Limb (tissue), 2 donors: ENCODE data around the gene KLF14.
"Not testable (repeated sequence)": the region's sequence is repeated elsewhere in the genome, so short reads cannot be mapped to it uniquely, and the experiment has no call there.

Experiments
- DNase-seq, 2 donors: peaks; one replicate each; pipeline ENCODE4 v3.0.0-alpha.2; 2016; ENCODE audit errors: extremely low spot score in 2 of 2

Gene KLF14

DNA sequence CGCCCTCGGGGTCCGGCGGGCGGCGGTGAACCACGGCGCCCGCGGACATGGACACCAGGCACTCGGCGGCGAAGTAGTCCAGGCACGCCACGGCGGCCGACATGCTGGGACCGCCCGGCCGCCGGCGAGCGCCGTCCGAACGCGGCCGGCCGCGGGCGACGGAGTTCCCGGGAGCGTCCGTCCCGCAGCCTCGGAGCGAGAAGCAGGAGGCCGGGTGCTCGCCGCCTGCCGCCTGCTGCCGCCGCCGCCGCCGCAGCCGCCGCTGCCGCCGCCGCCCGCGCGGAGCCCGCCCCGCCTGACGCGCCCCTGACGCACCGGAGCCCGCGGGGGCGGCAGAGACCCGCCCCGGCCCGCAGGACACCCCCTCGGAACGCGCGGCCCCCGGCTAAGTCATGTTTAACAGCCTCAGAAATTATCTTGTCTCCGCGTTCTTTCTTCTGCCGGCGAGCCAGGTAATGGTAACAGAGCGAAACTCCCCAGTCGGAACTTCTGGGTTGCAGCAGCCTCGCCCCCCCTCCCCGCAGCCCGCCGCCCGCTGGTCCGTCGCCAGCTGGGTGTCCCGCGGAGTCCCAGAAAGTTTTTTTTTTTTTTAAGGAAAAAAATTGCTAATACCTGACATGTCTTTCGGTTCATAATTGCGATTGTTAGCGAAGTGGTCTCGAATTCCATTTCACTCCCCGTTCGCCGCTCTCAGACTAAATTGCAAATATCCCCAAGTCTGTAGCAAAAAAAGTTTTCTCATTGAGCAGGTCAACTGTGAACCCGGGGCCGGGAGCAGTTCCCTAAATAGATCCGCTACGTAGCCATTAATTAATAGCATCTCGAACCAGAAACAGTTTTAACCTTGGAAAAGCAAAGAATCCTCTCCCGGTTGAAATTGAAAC, at the start of gene KLF14:
TSS of gene KLF14 (minus strand) at position 277 of the 884 bp plus-strand sequence. CDS start at position 103, 174 bp downstream.
- DNase-seq = peak; percentile 45 to 82

DNA sequence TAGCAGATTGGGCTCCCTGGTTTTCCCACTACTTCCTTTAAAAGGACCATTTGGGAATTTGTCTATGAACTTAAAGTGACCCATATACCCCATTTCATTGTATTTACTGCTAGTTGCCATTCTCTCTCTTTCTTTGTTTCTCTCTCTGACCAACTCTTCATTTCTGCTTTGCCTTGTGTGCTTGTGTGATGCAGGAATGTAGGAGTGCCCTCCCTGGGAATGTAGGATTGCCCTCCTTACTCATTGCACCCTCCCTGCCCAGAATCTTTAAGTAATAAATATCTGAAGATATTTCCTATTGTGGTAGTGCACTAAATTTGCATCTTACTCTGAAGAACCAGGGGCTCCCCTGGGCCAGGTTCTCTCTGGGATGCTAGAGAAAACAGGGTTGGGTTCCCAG, 47.3 kb upstream of the KLF14 start:
- no peak for DNase-seq

DNA sequence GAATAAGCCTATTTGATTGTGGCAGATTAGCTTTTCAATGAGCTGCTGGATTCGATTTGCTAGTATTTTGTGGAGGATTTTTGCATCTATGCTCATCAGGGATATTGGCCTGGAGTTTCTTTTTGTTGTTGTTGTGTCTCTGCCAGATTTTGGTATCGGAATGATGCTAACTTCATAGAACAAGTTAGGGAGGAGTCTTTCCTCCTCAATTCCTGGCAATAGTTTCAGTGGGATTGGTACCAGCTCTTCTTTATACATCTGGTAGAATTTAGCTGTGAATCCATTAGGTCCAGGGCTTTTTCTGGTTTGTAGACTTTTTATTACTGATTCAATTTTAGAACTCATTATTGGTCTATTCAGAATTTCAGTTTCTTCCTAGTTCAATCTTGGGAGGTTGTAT, 43.4 kb upstream of the KLF14 start:
- peak in 1 of 2 donors; percentile 5 for DNase-seq

DNA sequence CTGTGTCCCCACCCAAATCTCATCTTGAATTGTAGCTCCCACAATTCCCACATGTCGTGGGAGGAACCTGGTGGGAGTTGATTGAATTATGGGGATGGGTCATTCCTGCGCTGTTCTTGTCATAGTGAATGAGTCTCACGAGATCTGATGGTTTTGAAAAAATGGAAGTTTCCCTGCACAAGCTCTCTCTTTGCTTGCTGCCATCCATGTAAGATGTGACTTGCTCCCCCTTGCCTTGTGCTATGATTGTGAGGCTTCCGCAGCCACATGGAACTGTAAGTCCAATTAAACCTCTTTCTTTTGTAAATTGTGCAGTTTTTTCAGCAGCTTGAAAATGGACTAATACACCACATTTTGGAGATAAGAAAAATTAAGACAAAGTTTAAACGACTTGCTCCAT, 38.4 kb upstream of the KLF14 start:
- not testable (repeated sequence) for DNase-seq

DNA sequence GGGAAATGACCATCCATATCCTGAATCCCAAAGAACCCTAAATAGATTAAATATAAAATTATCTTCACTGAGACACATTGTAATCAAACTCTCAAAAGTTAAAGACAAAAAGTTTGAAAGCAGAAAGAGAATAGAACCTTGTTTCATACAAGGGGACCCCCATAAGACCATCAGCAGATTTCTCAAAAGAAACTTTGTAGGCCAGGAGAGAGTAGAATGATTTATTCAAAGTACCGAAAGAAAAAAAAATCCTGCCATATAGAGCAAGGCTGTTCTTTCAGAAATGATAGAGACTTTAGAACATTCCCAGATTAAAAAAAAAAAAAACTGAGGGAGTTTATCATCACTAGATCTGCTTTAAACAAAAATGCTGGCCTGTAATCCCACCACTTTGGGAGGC, 34.8 kb upstream of the KLF14 start:
- no peak for DNase-seq

DNA sequence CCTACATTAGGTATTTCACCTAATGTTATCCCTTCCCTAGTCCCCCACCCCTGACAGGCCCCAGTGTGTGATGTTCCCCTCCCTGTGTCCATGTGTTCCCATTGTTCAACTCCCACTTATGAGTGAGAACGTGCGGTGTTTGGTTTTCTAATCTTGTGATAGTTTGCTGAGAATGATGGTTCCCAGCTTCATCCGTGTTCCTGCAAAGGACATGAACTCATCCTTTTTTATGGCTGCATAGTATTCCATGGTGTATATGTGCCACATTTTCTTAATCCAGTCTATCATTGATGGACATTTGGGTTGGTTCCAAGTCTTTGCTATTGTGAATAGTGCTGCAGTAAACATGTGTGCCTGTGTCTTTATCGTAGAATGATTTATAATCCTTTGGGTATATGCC, 30.6 kb upstream of the KLF14 start:
- DNase-seq = not testable (repeated sequence)

DNA sequence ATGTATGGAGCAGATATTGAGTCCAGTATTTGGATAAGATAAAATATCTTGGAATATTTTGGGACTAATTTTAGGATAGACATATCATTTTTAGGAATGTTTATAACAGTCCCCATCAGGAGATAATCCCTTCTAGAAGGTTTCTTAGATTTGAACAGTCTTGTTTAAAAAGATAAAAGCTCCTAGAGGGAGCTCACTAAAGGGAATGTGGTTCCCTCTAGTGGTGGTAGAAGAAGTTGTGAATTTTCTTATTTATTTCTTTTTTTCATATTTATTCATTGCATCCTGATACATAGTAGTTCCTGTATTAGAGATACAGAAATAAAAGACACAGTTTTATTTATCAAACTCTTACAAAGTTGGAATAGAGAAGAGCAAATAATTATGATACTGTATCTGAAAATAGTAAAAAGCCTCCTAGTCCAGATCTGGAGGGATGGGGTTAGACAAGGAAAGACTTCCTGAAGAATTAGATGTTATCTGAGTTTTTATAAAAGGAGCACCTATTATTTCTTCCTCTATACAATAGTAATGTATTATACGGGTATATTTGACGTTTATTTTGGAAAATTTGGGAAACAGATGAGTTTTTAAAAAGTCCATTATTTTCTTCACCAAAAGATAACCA, 24.5 kb upstream of the KLF14 start:
- peak in 1 of 2 donors; percentile 83 for DNase-seq

DNA sequence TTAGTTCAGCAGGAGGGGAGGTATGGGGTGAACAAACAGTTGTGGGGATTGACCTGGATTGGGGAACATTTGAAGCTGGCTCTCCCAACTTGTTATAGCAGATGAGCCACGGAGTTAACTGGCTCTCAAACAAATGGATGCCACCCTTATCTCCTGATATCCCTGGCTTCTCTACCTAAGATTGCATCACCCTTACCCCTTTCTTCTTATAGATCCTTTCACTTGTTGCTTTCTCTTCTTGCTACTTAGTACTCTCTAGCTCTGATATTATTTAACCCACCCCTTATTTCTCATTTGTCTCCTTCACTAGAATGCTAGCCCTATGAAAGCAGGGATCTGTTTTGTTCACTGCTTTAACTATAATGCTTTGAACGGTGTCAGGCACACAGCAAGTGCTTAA, 22.3 kb upstream of the KLF14 start:
- DNase-seq = no peak

DNA sequence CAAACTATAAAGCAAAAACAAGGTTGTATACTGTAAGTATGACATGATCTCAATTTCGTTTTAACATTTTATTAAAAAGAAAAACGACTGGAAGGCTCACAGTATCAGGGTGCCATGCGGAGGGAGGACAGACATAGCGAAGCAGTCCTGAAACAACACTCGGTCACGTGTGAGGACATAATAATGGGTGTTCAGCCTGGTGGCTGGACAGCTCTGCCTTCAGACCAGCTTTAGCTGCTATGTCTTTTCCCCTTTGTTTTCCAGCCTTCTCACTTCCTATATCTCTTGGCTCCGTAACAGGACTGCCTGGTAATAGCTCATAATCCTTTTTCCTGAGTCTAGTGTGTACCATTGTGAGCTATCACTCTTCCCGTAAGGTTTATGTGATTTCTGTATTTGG, 18.4 kb upstream of the KLF14 start:
- no peak for DNase-seq

DNA sequence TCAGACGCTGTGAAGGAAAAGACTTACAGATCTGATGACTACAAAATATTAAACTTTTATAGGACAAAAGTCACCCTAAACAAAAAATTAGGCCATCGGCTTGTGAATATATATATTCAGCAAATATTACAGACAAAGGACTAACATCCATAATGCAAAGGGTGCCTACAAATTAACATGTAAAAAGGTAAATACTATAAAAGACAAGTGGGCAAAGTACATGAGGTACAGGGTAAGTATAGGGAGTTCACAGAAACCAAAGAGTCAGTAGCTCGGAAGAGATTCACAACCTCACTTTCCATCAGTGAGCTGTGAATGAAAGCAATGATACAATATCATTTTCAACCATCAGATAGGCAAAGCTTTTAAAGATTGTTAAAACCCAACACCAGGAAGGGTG, 16.7 kb upstream of the KLF14 start:
- DNase-seq = no peak

DNA sequence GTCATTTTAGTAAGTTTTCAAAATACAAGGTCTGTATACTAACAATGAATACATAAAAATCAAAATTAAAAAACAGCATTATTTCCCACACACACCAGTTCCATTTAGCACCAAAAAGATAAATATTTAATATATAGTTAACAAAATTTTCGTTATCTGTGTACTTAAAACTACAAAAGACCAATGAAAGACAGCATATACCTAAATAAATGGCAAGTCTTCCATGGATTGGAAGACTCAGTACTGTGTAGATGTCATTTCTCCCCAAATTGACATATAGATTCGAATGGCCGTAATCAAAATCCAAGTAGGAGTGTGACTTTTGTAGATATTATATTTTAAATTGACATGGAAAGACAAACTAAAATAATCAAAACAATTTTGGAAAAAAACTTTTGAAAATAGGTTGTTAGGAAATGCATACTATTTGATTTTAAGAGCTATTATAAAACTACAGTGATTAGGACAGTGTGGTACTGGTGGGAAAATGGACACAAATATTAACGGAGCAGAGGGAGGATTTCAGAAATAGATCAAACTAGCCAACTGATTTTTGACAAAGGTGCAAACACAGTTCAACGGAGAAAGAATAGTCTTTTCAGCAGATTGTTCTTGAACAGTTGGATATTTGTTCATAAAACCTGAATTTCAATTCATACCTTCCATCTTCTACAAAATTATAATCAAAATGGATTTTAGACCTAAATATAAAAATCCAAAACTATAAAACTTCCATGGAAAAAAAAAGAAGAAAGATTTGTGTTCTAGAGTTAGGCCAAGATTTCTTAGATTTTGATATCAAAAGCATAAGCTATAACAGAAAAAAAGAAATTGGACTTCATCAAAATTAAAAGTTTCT, 14.8 kb upstream of the KLF14 start:
- DNase-seq = no peak

DNA sequence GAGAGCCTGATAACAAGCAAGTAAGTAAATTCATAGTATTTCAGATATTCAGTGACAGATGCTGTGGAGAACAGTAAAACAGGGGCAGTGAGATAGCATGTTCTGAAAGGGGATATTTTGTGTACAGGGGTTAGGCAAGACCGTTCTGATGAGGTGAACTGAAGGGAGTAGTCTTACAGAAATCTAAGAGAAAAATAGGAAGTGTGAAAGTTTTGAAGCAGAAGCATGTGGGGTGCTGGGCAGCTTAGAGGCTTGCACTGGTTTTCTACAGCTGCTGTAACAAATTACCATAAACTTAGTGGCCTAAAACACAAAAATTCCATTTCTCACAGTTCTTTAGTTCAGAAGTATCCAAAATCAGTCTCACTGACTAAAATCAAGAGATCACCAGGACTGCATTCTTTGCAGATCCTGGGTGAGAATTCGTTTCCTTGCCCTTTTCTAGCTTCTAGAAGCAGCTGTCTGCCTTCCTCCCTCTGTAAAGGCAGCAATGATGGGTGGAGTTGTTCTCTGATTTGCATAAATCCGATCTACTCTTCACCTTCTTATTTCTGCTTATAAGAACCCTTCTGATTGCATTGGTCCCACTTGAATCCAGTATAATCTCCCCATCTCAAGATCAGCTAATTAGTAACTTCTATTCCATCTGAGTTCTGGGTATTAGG, 7.5 kb upstream of the KLF14 start:
- no peak for DNase-seq

DNA sequence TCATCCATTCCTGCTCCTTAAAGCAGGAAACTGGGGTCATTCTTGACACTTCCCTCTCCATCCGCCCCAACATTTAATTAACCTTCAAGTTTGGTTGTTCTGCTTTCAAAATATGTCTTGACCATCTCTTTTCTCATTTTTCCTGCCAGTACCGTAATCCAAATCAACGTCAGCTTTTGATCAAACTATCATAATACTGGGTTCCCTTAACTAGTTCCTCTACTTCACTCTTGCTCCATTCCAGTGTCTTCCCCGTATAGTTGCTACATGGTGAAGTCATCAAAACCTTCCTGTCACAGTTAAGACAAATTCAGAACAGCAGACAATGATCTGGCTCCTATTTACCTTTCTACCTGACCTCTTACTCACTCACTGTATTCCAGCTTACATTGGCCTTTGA, 6.6 kb upstream of the KLF14 start:
- no peak for DNase-seq

DNA sequence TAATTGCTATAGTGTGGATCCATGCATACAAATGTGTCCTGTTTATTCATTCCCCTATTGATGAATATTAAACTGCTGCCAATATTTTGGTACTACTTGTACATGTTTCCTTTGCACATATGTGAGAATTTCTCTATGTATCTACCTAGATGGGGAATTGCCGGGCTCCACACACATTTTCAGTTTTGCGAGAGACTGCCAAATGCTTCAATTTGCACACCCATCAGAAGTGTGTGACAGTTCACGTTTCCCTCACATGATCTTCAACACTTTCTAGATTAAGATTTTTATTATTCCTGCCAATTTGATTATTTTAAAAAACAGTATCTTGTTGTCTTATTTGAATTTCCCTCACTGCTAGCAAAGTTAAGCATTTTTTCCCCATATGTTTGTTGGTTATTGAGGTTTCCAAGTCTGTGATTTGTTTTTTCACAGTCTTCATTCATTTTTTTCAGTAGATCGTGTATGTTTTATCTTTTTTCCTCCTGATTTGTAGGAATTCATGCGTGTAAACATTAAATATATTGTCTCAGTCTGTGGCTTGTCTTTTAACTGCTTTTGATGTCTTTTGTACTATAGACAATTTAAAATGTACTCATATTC, 2.4 kb upstream of the KLF14 start:
- DNase-seq = no peak

DNA sequence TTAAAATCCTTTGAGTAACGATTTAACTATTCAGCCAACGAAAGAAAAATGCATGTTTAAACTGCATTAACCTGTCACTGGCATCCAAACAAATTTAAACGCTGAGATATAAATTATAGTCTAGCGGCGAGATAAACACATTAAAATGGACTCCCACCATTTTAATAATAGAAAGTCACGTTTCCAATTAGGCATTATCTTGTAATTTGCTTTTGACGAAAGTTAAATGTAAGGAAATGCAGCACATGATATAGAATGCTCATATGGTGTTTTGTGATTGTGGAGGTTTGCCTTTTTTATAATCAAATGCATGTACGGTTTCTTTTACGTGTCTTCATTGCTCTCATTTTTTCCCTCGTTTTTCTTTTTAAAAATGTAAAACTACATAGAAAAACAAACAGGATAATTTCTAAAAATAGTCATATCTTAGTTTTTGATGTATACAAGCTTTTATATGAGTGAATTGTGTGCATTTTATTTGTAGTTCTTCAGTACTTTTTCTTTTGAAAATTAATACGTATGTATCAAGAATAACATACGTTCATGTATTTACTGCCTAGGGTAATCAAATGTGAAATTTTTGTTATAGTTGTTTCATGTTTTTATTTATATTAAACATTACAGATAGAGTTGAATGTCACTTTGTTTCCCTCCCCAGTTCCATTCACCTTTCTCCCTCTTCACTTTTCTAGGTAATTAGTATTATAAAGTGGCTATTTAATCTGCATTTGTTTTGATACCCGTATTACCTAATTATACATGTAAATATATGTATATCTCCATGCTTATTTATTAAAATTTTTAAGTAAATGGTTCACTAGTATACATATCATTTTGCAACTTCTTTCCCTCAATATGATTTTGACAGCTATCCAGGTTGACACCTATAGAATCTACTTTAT, 1.1 kb upstream of the KLF14 start:
- peak in 1 of 2 donors; percentile 8 for DNase-seq

DNA sequence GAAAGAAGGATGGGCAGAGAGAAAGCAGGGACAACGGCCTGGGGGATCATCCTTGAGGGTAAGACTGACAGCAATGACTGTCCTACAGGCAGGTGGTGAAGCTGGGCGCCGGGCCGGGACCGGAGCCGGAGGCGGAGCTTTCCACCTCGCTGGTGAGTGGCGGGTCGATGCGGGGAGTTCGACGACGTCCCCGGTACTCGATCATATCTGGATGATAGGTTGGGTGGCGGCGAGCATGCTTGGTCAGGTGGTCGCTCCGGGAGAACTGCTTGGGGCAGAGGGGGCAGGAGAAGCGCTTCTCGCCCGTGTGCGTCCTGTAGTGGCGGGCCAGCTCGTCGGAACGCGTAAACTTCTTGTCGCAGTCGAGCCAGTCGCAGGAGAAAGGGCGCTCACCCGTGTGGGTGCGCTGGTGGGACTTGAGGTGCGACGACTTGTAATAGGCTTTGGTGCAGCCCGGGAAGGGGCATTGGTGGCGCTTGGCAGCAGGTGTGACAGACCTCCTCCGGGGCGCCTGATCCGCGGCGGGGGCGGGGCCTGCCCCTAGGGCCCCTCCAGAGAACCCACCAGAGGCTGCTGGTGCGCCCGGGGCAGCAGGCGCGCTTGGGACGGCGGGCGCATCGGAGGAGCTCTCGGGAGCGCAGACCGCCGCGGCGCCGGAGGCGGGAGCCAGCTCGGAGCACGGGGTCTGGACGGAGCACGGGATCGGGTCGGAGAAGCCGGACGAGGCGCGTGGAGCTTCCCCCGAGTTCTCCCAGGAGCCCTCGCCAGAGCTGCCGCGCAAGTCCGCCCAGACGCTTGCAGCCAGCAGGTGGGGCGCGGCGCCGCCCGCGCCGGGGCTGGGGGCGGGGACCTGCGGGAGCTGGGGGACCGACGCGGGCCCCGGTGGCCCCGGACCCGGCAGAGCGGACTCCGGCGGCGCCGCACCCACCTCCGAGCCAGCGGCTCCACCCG, 752 bp downstream of the KLF14 start:
- peak; percentile 8 to 69 for DNase-seq

DNA sequence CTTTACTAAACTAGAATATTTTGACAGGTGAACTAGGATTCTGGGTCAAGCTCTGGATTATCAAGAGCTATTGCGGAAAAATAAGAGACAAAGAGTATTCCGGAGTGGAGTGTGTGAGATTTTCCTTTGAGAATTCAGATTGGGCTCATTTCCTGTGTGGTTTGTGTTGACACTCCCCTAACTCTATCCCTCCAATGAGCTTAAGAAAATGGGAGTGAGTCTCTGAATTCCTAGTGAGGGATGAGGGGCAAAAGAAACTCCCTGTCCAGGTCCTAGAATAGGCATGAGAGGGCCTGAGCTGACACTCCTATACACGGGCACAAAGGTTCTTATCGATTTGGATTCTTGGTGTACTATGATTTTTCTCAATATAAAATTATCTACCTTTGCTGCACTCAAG, 10.2 kb downstream of the KLF14 start:
- no peak for DNase-seq

DNA sequence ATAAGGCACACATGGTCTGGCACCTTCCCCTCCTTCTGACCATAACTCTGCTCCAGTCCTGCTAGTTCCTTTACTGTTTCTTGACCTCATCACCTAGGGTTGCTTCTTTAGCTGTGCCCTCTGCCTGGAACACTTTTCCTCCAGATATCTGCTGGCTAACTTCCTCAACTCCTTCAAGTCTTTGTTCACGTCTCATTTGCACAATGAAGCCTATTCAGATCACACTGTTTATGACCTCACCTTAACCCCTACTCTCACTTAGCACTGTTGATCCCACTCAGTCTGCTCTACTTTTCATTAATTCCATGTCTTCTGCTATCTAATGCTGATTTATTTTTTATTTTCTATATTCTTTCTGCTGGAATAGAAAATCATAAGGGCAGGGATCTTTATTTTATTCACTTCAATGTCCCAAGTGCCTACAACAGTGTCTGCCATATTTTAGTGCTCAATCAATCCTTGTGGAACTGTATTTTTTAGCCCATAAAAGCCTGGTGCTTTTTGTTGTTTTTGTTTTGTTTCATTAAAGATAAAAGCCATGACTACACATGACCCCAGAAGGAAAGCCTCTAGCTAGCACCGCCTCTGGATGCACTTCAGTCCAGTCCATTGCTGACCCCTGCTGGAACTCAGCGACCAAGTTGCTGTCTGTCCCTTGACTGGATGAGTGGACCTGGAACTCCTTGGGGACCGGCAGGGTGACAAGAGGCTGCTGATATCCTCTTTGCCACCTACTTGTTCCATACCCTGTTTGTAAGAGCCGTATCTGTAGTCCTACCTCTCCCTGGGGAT, 12.3 kb downstream of the KLF14 start:
- DNase-seq = peak; percentile 61 to 63
